NB4 (cell line): ENCODE results near the gene CDKN2B-AS1.

Experiments used
- DNase-seq: peaks from one replicate; pipeline ENCODE4 v3.0.0; 2010; ENCODE audit warnings: low read depth
- H3K4me3 ChIP-seq: one replicate; pipeline ENCODE4 v1.5.1; 2011; ENCODE audit warnings: mild to moderate bottlenecking, low read depth, low read length, moderate library complexity
- CTCF ChIP-seq: IDR thresholded peaks from one replicate; pipeline ENCODE4 v1.5.1; 2012; ENCODE audit warnings: low read depth, low read length
- MAX ChIP-seq: IDR thresholded peaks from 2 replicates; pipeline ENCODE4 v1.6.1; 2011; ENCODE audit warnings: low read depth, low read length
- MYC ChIP-seq: IDR thresholded peaks from 2 replicates; pipeline ENCODE4 v1.6.1; 2011; ENCODE audit warnings: low read depth, low read length
- POLR2A ChIP-seq: IDR thresholded peaks from 2 replicates; pipeline ENCODE4 v1.6.1; 2011; ENCODE audit warnings: mild to moderate bottlenecking; ENCODE audit not compliant: insufficient read length; ENCODE audit errors: extremely low read depth

CDKN2B-AS1 gene

GRCh38 chr9:22148876-22149637 lies 154.5 kb downstream of the CDKN2B-AS1 start:
- DNase-seq: no peak
- H3K4me3 ChIP-seq: no peak overlapping the region
- TF ChIP-seq MAX (no peak), CTCF (no peak), POLR2A (no peak), MYC (no peak)

GRCh38 chr9:22154064-22154463 lies 159.5 kb downstream of the CDKN2B-AS1 start:
- no peak for DNase-seq
- TF ChIP-seq POLR2A: no peak
- TF ChIP-seq MAX: no peak
- no peak for TF ChIP-seq CTCF
- no peak for TF ChIP-seq MYC
- no peak overlapping the region for H3K4me3 ChIP-seq

- no peak for TF ChIP-seq MAX
- no peak for TF ChIP-seq POLR2A
- no peak for TF ChIP-seq MYC
- TF ChIP-seq CTCF: no peak
- no peak for DNase-seq
- H3K4me3 ChIP-seq: no peak overlapping the region
These were observed 162.0 kb downstream of the CDKN2B-AS1 start for GRCh38 chr9:22156586-22156985.

- no peak for DNase-seq
- TF ChIP-seq CTCF (no peak), MAX (no peak), MYC (no peak), POLR2A (no peak)
- no peak overlapping the region for H3K4me3 ChIP-seq
These were observed 162.7 kb downstream of the CDKN2B-AS1 start for GRCh38 chr9:22157276-22157675.

- no peak for TF ChIP-seq MYC
- no peak for TF ChIP-seq MAX
- TF ChIP-seq CTCF: no peak
- TF ChIP-seq POLR2A: no peak
These were observed 163.2 kb downstream of the CDKN2B-AS1 start for GRCh38 chr9:22157828-22158227.

GRCh38 chr9:22158271-22158670 lies 163.7 kb downstream of the CDKN2B-AS1 start:
- DNase-seq: no peak
- TF ChIP-seq CTCF: no peak
- TF ChIP-seq POLR2A: no peak
- no peak for TF ChIP-seq MAX
- no peak for TF ChIP-seq MYC
- no peak overlapping the region for H3K4me3 ChIP-seq

More at GRCh38 chr9:22157828-22158227, 163.2 kb downstream of the CDKN2B-AS1 start:
- DNase-seq: no peak
- no peak overlapping the region for H3K4me3 ChIP-seq
